Hematopoietic multipotent progenitor cell treated with erythropoietin and hydrocortisone succinate and interleukin-3 and kit ligand, for 17 days (in vitro differentiated cells): ENCODE results near the gene FBXL14.

Experiments
- DNase-seq: peaks from one replicate; pipeline ENCODE4 v3.0.0-alpha.2; 2015; ENCODE audit warnings: low spot score

The FBXL14 gene

DNA sequence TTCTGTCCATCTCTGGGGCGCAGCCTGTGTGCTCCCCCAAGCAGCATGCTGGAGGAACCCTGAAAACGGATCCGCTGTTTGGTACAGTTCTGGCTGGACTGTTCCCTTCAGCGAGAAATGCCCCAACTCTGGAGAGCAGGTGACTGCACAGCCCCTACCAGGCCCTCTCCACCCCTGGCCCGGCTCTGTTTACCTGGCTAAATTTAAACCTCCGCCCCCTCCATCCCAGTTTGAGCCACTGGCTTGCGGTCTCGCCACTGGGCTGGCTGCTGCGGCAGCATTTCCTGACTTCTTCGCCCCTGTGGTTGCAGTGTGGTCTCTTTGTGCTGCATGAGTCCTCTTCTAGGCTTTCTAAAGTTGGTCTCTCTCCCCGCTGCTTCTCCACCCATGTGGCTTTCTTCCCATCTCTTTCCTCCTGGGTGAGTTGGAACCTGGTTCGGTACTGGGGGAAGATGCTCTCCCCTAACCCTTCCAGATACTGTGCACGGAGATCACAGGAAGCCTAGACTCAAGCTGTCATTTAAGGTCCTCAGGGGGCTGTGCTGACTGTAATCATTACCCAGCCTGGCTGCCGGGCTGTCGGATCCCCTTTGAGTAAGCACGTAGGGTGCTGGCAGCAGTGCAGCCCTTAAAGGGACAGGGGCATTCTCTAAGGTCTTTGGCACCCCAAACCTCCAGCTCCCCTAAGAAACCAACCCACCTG, 60.6 kb downstream of the FBXL14 start:
- no peak for DNase-seq

- DNase-seq = no peak
Observed at GRCh38 chr12:1533205-1533601, 61.2 kb downstream of the FBXL14 start.

DNA sequence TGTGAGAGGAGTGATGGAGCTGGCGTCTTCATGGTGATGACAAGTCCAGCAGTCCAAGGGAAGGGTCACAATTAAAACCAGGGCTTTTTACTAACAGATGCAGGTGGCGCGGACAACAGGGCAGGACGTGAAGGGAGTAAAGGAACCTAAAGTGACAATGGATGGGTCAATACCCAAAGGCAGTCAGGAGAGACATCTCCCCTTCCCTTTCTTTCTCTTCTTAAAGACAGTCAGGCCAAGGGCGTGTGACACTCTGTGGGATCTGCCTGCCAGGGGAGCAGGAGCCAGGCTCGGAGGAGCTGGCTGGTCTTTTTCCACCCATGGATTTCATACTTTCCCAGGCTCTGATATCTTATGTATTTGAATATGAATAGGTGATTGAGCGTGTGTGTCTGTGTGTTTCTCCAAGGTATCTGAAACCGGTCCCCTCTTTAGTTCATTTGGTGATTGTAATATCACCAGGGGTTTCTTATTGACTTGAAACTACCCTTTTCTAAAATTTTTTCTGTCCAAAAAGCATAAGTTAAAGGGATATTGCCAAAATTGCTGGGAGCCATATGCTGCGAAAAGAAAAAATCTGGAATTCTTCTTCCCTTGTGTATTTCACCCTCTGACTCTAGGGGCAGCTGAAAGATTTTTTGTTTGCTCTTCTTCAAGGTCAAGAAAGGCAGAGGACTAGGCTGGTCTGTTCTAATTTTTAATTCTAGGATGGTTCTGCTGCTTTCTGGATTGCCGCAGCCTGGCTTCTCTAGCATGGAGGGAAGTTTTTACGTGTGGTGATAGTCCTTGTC, 61.8 kb downstream of the FBXL14 start:
- no peak for DNase-seq

- DNase-seq = no peak
Observed at GRCh38 chr12:1531654-1532374, 62.6 kb downstream of the FBXL14 start.

GRCh38 chr12:1531153-1531653, 63.2 kb downstream of the FBXL14 start:
- DNase-seq = no peak

GRCh38 chr12:1530592-1531152, 63.7 kb downstream of the FBXL14 start:
- DNase-seq = no peak

GRCh38 chr12:1529862-1530591, 64.4 kb downstream of the FBXL14 start:
- DNase-seq = no peak

GRCh38 chr12:1529228-1529861, 65.0 kb downstream of the FBXL14 start:
- DNase-seq = no peak

GRCh38 chr12:1528791-1529190, 65.6 kb downstream of the FBXL14 start:
- no peak for DNase-seq

DNA sequence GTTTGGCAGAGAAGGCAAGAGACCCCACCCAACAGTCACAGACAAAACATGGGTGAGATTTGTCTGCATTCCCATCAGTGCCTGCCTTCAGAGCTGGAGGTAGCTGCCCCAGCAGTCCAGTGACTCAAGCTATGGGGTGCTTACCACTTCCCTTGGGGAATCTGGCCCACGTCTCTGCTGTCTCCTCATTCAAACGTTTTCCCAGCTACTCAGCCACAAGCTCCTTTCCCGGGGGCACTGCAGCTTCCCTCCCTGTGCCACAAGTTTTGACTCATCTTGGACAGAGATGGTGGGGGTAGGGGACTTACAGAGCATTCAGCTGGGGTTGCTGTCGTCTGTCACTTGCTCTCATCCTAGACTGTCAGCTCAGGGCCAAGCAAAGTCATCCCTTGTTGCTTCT, 66.6 kb downstream of the FBXL14 start:
- no peak for DNase-seq

DNA sequence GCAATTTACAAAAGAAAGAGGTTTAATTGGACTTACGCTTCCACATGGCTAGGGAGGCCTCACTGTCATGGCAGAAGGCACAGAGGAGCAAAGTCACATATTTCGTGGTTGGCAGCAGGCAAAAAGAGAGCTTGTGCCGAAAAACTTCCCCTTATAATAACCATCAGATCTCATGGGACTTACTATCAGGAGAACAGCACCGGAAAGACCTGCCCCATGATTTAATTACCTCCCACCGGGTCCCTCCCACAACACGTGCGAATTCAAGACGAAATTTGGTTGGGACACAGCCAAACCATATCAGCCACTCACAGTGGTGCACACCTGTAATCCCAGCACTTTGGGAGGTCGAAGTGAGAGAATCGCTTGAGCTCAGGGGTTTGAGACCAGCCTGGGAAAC, 68.5 kb downstream of the FBXL14 start:
- no peak for DNase-seq

GRCh38 chr12:1523558-1524050, 70.8 kb downstream of the FBXL14 start:
- no peak for DNase-seq

- DNase-seq = no peak
Observed at GRCh38 chr12:1523046-1523445, 71.3 kb downstream of the FBXL14 start.

DNA sequence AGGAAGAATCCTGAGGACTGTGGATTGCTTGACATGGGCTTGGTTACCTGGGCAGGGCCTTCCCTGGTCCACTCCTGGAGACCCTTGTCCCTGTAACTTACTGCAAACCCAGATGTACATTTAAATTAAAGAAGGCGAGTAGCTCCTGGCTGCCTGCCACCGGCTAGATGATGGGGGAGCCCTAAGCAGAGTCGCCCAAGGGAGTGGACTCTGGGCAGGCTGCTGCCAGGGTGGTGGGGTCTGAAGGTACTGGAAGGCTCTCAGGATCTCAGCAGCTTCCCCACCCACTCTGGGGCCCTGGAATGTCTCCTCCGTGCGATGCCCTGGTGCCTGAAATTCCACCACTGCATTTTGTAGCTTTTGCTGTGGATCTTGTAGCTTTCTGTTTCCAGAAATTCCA, 74.7 kb downstream of the FBXL14 start:
- DNase-seq = no peak

GRCh38 chr12:1518591-1519516, 75.5 kb downstream of the FBXL14 start:
- no peak for DNase-seq

DNA sequence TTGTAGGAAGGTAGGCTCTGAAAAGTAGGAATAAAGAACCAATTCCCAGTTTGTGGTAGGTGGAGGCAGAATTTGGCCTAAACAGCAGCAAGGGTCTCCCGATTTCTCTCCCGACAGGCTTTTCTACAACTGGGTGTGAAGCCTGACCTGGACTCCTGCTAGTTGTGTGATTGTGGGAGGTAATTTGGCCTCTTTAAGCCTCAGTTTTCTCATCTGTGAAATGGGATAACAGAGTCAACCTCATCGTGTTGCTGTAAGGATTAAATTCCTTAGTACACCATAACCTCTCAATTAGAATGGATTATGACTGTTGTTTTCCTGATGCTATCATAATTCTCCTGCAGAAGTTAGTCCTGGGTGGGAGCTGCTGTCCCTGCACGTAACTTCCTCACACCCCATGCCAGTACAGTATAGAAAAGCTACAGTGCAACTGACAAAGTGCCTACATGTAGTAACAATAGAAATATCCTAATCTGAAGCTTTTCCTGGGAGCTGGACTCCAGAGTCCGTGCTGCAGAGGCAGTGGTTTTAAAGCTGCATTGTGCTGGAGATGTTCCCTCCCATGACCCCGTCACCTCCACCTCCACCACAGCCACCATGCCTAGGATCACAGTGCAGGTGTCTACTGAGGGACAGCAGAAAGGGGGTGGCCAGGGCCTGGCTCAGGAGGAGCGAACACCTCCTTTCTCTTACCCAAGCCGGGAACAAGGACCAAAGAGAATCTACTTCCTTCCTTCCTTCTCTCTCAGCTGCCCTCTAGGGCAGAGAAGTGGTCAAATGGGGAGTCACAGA, 76.5 kb downstream of the FBXL14 start:
- DNase-seq = no peak

DNA sequence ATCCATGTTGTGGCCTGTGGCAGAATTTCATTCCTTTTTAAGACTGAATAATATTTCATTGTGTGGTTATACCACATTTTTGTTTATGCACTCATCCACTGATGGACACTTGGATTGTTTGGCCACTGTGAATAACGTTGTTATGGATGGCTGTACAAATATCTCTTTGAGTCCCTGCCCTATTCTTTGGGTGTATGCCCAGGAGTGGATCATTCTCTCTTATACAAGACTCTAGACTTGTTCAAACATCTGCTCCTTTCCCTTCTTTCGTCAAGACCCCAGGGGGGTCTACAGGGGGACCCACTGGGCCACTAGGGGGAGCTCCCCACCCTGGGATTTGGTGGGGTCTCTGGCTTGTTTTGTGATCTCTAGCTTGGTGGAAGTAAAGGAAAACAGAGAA, 77.4 kb downstream of the FBXL14 start:
- no peak for DNase-seq
